HG03432 (cell line): ENCODE measurements around the gene CEP112.
"Not testable (repeated sequence)": the region's sequence is repeated elsewhere in the genome, so short reads cannot be mapped to it uniquely, and the experiment has no call there.

Experiments used
- ATAC-seq: cut with Tn5 transposase; IDR thresholded peaks from one replicate; pipeline ENCODE4 v1.9.1; 2021; ENCODE audit warnings: mild to moderate bottlenecking, moderate library complexity; ENCODE audit not compliant: unreplicated experiment

CEP112 gene

DNA sequence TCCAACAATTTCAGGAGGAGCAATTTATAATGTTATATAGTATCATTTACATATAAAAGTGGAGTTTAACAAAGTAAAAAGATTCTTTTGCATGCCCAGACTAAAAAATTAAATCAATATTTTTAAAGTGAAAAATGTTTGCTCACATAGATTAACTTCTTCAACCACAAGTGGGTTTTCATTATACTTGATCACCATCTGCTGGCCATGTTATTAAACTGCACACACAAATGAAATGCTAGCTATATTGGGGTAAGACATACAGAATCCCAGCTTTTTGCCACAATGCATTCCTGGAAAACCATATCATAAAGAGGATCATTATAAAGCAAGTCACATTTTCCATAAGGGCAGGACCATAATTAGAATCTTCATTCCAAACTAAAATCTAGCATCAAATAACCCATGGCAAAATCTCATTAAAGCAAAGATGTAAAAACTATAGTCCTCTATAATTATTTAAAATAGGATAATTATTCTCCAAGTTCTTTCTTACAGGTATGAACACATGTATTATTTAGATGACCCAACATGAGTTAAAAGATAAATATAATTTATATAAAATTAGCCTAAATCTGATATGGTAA is 26.3 kb downstream of the CEP112 start:
- ATAC-seq, result no peak

- ATAC-seq, result not testable (repeated sequence)
These were observed 36.9 kb downstream of the CEP112 start for GRCh38 chr17:66155055-66155454.

DNA sequence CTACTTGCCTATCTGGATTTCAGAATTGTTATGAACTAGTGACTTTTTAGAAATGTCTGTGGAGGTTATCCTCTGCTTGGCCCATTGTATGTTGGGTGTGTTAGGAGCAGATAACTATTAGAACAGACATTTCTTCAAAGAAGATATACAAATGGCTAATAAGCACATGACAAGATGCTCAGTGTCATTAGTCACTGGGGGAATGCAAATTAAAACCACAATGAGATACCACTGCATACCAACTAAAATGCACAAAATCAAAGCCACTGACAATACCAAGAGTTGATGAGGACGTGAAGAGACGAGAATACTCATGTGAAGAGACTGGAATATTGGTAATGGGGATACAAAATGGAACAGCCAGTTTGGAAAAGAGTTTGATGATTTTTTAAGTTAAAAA is 39.2 kb downstream of the CEP112 start:
- ATAC-seq, result no peak

- no peak for ATAC-seq
These were observed 41.2 kb downstream of the CEP112 start for GRCh38 chr17:66150708-66151107.

- ATAC-seq, result no peak
These were observed 42.4 kb downstream of the CEP112 start for GRCh38 chr17:66149562-66149961.

GRCh38 chr17:66146394-66146793 is 45.5 kb downstream of the CEP112 start:
- no peak for ATAC-seq

GRCh38 chr17:66143657-66144282 is 48.2 kb downstream of the CEP112 start:
- no peak for ATAC-seq

GRCh38 chr17:66142428-66142827 is 49.5 kb downstream of the CEP112 start:
- no peak for ATAC-seq

DNA sequence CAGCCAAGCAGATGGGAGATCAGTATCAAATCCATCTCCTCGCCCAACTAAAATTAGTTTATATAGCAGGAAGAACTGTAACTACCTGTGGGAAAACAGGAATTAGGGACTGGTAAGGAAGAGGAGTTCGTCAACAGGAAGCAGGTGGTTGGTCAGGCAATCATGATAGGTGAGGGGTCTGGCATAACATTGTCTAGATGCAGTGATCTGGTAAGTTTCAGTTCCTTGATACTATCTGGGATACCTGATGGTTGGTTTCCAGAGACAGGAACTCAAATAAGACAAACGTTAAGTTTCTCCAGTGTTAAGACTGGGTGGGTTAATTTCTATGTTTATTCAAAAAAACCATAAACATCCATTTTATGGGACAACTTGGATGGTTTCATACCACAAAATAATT is 53.8 kb downstream of the CEP112 start:
- no peak for ATAC-seq

GRCh38 chr17:66135896-66136295 is 56.0 kb downstream of the CEP112 start:
- no peak for ATAC-seq

DNA sequence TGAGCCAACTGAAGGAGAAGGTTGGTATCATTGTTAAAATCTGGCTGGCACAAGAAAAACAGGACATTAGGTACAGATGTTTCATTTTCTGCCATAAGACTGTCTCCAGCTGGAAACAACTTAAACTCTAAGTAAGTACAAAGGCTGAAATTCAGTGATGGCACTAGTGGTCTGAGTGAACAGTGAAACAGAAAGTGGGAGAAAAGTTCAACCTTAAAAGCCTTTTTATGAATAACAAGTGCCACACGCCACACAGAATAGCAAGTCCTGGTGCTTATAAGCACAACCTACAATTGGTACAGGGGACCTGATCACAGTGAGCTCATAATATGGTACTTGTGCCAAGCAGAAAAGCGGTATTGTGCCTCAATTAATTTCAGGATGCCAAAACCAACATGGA is 56.7 kb downstream of the CEP112 start:
- ATAC-seq, result no peak

DNA sequence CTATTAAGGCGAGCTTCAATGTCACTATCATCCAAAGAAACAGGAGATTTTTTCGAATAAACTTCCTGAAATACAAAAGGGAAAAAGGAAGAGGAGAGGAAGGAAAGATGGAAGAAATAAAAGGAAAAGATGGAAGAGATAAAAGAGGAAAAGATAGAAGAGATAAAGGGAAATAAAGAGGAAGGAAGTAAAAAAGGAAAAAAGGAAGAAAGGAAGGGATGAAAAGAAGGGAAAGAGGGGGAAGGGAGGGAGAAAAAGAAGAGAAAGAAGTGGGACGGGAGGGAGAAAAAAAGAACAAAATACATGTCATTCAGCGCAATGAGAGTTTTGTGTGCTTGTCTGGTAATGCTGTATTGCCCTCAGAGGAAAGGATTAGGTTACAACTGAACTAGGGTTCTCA is 62.2 kb downstream of the CEP112 start:
- no peak for ATAC-seq

GRCh38 chr17:66126231-66126630 is 65.7 kb downstream of the CEP112 start:
- ATAC-seq, result no peak

DNA sequence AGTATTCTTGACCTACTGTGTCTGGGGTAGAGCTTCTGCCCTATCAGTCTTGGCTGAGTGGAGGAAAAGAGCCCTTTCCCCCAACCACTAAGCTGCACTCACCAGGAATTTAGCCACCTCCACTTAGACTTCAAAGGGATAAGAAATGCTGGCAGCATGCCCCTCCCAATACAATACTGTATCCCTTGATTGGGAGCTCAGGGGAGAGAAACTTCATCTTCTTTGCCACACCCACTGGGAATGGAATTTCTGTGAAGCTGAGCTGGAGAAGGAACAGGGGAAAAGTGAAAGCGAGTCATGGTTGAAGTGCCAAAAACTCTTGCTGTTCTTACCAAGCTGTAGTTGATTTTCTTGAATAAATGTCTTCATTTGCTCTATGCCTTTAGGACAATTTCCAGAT is 68.8 kb downstream of the CEP112 start:
- no peak for ATAC-seq

DNA sequence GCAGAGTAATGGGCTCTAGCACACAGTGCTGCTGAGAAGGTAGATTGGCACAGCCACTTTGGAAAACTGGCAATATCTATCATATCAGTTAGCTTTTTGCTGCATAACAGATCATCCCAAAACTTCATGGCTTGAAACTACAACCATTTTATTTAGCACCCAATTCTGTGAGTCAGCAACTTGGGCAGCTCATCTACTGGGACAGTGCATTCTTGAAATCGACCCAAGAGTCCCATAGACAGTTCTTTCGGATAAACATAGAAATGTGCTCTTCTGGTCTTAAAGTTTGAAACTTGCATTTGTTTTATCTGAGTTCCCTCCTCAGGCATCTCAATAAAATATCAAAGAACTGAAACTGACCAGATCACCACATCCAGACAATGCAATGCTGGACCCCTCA is 76.7 kb downstream of the CEP112 start:
- no peak for ATAC-seq

DNA sequence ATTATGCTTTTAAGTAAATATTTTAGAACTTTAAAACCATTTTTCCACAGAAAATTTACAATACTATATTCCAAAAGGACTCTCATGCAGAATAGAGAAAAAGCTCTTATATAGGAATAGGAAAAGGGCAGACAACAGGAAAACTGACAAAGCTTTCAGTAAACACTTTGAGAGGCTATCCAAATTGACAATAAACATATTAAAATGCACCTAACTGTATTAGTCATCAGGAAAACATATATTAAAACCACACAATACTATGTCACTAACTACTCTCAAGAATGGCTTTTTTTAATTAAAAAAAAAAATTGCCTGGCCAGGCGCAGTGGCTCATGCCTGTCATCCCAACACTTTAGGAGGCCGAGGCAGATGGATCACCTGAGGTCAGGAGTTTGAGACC is 77.3 kb downstream of the CEP112 start:
- no peak for ATAC-seq

DNA sequence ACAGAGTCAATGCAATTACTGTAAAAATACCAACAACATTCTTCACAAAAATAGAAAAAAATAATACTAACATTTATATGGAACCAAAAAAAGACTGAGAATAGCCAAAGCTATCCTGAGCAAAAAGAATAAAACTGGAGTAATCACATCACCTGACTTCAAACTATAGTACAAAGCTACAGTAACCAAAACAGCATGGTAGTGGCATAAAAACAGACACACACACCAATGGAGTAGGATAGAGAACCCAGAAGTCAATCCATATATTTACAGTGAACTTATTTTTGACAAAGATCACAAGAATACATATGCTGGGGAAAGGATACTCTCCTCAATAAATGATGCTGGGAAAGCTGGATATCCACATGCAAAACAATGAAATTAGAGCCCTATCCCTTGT is 84.2 kb downstream of the CEP112 start:
- ATAC-seq, result no peak

- ATAC-seq, result no peak
These were observed 93.9 kb downstream of the CEP112 start for GRCh38 chr17:66098040-66098439.

- no peak for ATAC-seq
These were observed 97.2 kb downstream of the CEP112 start for GRCh38 chr17:66094727-66095126.

GRCh38 chr17:66091445-66092080 is 100.4 kb downstream of the CEP112 start:
- no peak for ATAC-seq

DNA sequence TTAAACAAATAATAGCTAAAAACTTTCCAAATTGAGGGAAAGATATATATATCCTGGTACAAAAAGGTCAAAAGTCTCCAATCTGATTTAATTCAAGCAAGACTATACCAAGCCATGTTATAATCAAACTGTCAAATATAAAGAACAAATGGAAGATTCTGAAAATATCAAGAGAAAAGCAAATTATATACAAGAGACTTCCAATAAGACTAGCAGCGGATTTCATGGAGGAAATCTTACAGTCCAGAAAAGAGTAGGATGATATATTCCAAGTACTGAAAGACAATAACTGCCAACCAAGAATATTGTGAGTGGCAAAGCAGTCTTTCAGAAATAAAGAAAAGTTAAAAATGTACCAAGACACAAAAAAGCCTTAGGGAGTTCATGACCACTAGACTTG is 102.2 kb downstream of the CEP112 start:
- ATAC-seq, result no peak

GRCh38 chr17:66088173-66088572 is 103.8 kb downstream of the CEP112 start:
- no peak for ATAC-seq

- no peak for ATAC-seq
These were observed 104.9 kb downstream of the CEP112 start for GRCh38 chr17:66087073-66087472.
